Panc1 (cell line): ENCODE results near the gene UPB1.

Experiments
- TCF7L2 ChIP-seq: IDR thresholded peaks from 2 replicates; pipeline ENCODE4 v1.6.1; 2011; ENCODE audit warnings: mild to moderate bottlenecking, low read depth, low read length, inconsistent platforms
- TF ChIP-seq, protein P1 (sequence below): fragments of 450-650 bp; IDR thresholded peaks from 2 replicates; pipeline ENCODE4 v1.5.1; 2017; ENCODE audit warnings: mild to moderate bottlenecking

DNA sequence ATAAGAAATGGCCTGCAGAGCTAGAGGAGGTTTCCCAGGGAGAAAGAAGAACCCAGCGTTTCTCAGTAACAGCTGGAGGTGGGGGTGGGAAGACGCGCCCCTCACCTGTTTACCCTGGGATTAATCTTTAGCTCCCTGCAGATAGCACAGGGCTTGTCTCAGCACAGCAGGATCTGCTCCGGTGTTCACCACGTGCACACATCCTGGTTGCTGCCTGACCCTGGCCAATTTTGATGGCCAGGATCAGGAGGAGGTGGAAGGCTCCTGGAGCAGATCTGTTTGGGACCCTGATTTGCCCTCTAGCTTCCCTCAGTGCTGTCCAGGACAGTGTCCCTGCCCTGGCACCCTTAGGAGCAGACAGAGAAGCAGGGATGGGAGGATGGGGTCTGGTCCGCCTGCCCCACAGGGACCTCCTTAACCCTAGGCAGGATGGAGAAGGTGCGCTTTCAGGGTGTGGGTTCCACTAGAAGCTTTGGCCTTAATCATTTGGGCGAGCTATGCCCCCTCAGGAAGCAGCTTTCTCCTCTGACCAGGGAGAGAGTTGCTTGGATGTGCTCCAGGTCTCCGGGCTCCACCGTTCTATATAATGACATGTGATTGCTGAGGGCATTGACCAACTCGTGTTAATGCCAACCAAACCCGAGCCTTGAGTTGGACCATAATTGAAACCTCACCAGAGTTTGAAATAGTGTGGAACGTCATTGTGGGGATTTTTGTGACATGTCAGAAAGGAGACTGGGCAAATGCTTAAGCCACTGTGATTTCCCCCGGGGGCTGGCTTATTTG is 19.3 kb downstream of the UPB1 start:
- TF ChIP-seq, protein P1, sequence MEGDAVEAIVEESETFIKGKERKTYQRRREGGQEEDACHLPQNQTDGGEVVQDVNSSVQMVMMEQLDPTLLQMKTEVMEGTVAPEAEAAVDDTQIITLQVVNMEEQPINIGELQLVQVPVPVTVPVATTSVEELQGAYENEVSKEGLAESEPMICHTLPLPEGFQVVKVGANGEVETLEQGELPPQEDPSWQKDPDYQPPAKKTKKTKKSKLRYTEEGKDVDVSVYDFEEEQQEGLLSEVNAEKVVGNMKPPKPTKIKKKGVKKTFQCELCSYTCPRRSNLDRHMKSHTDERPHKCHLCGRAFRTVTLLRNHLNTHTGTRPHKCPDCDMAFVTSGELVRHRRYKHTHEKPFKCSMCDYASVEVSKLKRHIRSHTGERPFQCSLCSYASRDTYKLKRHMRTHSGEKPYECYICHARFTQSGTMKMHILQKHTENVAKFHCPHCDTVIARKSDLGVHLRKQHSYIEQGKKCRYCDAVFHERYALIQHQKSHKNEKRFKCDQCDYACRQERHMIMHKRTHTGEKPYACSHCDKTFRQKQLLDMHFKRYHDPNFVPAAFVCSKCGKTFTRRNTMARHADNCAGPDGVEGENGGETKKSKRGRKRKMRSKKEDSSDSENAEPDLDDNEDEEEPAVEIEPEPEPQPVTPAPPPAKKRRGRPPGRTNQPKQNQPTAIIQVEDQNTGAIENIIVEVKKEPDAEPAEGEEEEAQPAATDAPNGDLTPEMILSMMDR, result no peak
- TF ChIP-seq TCF7L2, result no peak
